Neutrophil (primary cell): Measurements from ENCODE around the gene ZNF837.

Source experiments
- H3K27ac ChIP-seq: fragments of 200-600 bp; sonication (generic); 2 replicates; pipeline ENCODE4 v1.5.1; 2016; ENCODE audit warnings: mild to moderate bottlenecking, moderate library complexity
- H3K27me3 ChIP-seq: fragments of 200-600 bp; sonication (generic); 2 replicates; pipeline ENCODE4 v1.6.0; 2016; ENCODE audit warnings: mild to moderate bottlenecking
- H3K36me3 ChIP-seq: fragments of 200-600 bp; sonication (generic); 2 replicates; pipeline ENCODE4 v1.5.1; 2017
- H3K4me1 ChIP-seq, 2 experiments: fragments of 200-600 bp in 1 of 2; sonication (generic) in 1 of 2; 1 replicate in 1 of 2; 2 replicates in 1 of 2; pipeline versions ENCODE4 v1.5.1 to v1.6.1; 2013 to 2016; ENCODE audit warnings: low read depth in 1 of 2, low read length in 1 of 2, mild to moderate bottlenecking in 1 of 2, moderate library complexity in 1 of 2; ENCODE audit not compliant: control insufficient read depth in 1 of 2, insufficient read depth in 1 of 2
- H3K4me3 ChIP-seq, 2 experiments: fragments of 200-600 bp in 1 of 2; sonication (generic) in 1 of 2; 1 replicate in 1 of 2; 2 replicates in 1 of 2; pipeline ENCODE4 v1.5.1; 2013 to 2016; ENCODE audit warnings: low read depth in 1 of 2, low read length in 1 of 2, mild to moderate bottlenecking in 1 of 2, moderate library complexity in 1 of 2
- H3K9me3 ChIP-seq: fragments of 200-600 bp; sonication (generic); 2 replicates; pipeline ENCODE4 v1.5.1; 2016
- TF ChIP-seq, protein P1 (sequence below): fragments of 200-600 bp; sonication (generic); IDR thresholded peaks from 2 replicates; pipeline ENCODE4 v1.5.1; 2016; ENCODE audit warnings: antibody characterized with exemption

The ZNF837 gene

DNA sequence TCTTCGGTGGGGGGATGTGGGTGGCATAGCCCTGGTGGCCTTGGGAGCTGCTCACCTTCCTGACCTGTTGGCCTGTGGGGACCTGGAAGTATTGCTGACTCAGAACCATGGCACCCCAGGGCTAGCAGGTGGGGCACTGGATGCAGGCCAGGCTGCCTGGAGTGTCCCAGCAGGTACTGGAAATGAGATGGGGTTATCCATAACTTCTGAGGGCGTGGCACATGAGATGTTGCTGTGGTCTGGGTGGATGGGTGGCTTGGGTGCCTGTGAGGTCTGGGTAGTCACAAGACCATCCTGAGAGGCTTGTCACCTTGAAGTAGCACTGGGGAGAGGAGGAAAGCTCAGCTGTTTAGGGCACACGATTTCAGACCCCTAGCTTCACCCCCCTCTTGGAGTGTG, 14.0 kb upstream of the ZNF837 start:
- H3K27ac ChIP-seq = no peak overlapping the region
- no peaks in the 10 kb centered on the region for H3K9me3 ChIP-seq
- peaks cover 0 to 3% of the 10 kb centered on the region in 2 experiments for H3K4me1 ChIP-seq
- H3K27me3 ChIP-seq = peaks cover 50% of the 10 kb centered on the region
- TF ChIP-seq, protein P1, sequence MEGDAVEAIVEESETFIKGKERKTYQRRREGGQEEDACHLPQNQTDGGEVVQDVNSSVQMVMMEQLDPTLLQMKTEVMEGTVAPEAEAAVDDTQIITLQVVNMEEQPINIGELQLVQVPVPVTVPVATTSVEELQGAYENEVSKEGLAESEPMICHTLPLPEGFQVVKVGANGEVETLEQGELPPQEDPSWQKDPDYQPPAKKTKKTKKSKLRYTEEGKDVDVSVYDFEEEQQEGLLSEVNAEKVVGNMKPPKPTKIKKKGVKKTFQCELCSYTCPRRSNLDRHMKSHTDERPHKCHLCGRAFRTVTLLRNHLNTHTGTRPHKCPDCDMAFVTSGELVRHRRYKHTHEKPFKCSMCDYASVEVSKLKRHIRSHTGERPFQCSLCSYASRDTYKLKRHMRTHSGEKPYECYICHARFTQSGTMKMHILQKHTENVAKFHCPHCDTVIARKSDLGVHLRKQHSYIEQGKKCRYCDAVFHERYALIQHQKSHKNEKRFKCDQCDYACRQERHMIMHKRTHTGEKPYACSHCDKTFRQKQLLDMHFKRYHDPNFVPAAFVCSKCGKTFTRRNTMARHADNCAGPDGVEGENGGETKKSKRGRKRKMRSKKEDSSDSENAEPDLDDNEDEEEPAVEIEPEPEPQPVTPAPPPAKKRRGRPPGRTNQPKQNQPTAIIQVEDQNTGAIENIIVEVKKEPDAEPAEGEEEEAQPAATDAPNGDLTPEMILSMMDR = no peak
- peaks cover 24% of the 10 kb centered on the region for H3K36me3 ChIP-seq
- no peak overlapping the region for H3K4me3 ChIP-seq

DNA sequence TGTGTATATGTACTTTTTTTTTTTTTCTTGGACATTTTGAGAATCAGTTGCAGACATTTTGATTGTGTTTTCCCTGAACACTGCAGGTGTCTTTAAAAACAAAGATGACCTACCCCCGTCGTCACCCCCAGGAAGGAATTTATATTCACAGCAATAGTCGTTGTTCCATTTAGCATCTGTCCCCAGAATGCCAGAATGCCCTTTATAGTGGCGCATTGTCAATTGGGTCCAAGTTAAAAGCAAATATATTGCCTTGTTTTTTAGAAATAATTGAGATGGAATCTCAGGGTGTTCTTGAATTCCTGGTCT, 12.8 kb upstream of the ZNF837 start:
- Histone ChIP-seq H3K27me3 (peaks cover 39% of the 10 kb centered on the region), H3K36me3 (peaks cover 24% of the 10 kb centered on the region), H3K4me1 (peaks cover 0 to 3% of the 10 kb centered on the region in 2 experiments), H3K9me3 (no peaks in the 10 kb centered on the region), H3K4me3 (no peak overlapping the region), H3K27ac (no peak overlapping the region)
- TF ChIP-seq, protein P1 = no peak

DNA sequence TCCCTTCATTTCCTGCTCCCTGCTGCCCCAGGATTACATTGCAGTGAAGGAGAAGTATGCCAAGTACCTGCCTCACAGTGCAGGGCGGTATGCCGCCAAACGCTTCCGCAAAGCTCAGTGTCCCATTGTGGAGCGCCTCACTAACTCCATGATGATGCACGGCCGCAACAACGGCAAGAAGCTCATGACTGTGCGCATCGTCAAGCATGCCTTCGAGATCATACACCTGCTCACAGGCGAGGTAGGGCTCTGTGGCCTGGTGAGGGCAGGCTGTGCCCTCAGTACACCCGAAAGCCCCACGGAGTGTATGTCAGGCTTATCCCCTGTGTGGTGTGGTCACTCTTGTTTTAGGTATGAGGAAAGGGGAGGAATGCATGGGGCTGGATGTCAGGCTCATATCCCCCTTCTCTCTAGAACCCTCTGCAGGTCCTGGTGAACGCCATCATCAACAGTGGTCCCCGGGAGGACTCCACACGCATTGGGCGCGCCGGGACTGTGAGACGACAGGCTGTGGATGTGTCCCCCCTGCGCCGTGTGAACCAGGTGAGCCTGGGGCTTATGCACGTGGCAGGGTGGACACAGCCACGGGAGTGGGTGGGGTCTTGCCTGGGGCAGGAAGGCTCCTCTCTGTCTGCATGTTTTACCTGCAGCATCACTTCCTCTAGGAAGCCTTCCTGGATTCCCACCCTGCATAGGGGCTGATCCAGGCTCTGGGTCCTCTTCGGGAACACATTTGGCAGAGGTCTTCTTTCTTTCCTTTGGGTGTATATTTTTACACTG, 12.3 kb upstream of the ZNF837 start:
- Histone ChIP-seq H3K27me3 (peaks cover 34% of the 10 kb centered on the region), H3K4me1 (peaks cover 0 to 3% of the 10 kb centered on the region in 2 experiments), H3K36me3 (peaks cover 24% of the 10 kb centered on the region), H3K27ac (no peak overlapping the region), H3K9me3 (no peaks in the 10 kb centered on the region), H3K4me3 (no peak overlapping the region)
- TF ChIP-seq, protein P1 = no peak

DNA sequence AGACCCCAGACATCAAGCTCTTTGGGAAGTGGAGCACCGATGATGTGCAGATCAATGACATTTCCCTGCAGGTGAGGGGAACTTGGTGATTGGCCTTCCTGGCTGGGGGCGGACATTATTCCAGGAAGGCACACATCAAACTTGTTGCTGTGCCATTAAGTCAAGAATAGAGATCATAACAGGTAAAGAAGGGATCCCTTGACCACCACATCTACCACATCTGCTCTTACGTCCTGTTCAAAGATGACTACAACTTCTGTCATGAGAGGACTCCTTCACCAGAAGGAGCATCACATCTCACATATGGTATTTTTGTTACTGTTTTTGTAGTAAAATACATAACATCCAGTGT, 7.3 kb upstream of the ZNF837 start:
- H3K27ac ChIP-seq = no peak overlapping the region
- H3K36me3 ChIP-seq = peaks cover 6% of the 10 kb centered on the region
- TF ChIP-seq, protein P1 = no peak
- peak overlapping the region in 1 of 2 experiments; percentile 69 for H3K4me3 ChIP-seq
- peaks cover 20 to 21% of the 10 kb centered on the region in 2 experiments for H3K4me1 ChIP-seq
- H3K27me3 ChIP-seq = no peaks in the 10 kb centered on the region
- H3K9me3 ChIP-seq = no peaks in the 10 kb centered on the region

DNA sequence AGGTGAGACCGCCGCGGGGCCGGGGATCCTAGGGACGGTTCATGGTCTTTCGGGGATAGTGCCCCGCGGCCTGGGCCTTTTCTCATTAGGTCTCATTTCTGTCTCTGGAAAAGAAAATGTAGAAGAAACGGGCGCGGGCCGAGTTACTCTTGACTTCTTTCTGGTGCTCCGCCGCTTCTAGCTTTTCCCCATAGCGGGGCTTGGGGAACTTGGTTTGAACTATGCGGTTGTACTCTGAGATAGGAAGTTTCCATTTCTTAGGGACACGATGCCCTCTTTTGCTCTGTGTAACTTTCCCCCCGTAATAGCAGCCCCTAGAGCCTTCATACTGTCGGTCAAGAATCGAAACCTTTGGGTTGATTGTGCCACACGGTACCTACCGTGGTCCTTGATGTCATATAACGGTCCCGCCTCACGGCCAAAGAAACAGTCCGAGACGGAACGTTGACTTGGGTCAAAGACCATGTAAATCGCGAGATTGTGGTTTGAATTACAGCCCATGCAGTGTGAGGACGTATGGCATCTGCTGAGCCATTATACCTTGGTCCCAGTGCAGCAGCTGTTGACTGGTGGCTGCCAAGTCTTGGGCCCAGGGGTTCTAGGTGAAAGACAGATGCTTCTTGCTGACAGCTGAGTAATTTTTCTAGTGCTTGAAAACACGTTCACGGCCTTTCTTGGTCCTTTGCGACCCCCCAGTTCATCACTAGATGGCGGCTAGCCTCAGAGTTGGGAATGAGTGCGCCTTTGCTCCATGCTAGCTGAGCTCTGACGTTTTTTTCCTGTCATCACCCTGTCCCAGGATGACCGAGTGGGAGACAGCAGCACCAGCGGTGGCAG, 6.7 kb upstream of the ZNF837 start:
- Histone ChIP-seq H3K4me3 (peak overlapping the region; percentile 69 to 88), H3K27me3 (no peaks in the 10 kb centered on the region), H3K27ac (peak overlapping the region; percentile 78), H3K36me3 (no peaks in the 10 kb centered on the region), H3K9me3 (no peaks in the 10 kb centered on the region), H3K4me1 (peaks cover 20 to 21% of the 10 kb centered on the region in 2 experiments)
- TF ChIP-seq, protein P1 = no peak
